Measurements from ENCODE around the gene UTY.

DNA sequence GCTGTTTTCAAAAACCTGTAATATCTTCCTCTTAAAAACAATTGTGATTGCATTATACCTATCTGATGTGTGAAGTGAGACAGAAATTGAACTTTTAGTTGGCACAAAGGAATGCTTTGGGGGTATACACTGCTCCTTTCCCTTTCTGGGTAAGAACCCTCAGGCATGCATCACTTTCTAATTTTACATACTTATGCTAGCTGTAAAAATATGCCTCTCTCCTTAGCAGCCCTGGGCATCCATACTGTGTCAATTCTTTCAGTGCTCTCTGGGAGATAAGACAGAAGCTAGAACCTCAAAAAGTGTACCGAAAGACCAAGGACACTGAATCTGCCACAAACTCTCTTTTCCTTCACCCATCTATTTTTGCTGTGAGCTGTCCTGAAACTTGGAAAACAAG is 246.7 kb downstream of the UTY start:
- TF ChIP-seq YY1 (IDR thresholded peaks at IDR 0.05; ENCODE audit: insufficient read depth, insufficient read length) (no peak), ZNF274 (IDR thresholded peaks at IDR 0.05; ENCODE audit: low read depth, low read length) (no peak)
